OCI-LY3 (cell line): ENCODE results near the gene ABCD3.

Experiments
- EZH2phosphoT487 ChIP-seq: fragments of 200-600 bp; shearing (Covaris generic); IDR thresholded peaks from 2 replicates; pipeline ENCODE4 v1.6.1; 2018; ENCODE audit warnings: antibody characterized with exemption, mixed run types, low read depth
- TF ChIP-seq, protein P1 (sequence below): fragments of 200-600, 300-600 bp; sonication (generic); IDR thresholded peaks from 2 replicates; pipeline ENCODE4 v1.5.1; 2014; ENCODE audit warnings: antibody characterized with exemption, low read length, low read depth

DNA sequence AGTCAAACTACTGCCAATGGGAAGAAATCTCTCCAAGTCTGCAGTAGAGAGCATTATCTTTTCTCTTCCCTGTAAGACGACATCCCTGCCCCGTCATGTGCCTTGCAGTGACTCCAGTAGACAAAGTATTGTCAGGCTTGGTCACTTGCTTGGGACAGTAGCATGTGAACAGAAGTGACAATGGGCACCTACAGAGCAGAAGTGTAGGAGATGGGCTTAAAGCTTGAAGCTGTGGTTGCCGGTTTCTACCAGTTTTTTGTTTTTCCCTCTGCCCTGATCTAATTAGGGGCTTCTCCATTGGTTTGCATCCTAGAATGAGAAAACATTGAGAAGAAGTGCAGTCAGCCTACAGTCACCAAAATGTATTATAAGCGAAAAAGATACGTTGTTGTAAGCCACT is 110.6 kb downstream of the ABCD3 start:
- TF ChIP-seq, protein P1, sequence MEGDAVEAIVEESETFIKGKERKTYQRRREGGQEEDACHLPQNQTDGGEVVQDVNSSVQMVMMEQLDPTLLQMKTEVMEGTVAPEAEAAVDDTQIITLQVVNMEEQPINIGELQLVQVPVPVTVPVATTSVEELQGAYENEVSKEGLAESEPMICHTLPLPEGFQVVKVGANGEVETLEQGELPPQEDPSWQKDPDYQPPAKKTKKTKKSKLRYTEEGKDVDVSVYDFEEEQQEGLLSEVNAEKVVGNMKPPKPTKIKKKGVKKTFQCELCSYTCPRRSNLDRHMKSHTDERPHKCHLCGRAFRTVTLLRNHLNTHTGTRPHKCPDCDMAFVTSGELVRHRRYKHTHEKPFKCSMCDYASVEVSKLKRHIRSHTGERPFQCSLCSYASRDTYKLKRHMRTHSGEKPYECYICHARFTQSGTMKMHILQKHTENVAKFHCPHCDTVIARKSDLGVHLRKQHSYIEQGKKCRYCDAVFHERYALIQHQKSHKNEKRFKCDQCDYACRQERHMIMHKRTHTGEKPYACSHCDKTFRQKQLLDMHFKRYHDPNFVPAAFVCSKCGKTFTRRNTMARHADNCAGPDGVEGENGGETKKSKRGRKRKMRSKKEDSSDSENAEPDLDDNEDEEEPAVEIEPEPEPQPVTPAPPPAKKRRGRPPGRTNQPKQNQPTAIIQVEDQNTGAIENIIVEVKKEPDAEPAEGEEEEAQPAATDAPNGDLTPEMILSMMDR = no peak
- no peak for TF ChIP-seq EZH2phosphoT487
